Adrenal gland (tissue), 5 donors: ENCODE measurements around the gene PER1.

ENCODE experiments used
- CTCF ChIP-seq, 6 experiments: fragments of 450-650 bp in 4 of 6; fragments of 200-600 bp in 2 of 6; sonication (generic) in 1 of 6; IDR thresholded peaks; 1 replicate in 5 of 6; 2 replicates in 1 of 6; pipeline versions ENCODE4 v1.5.1 to v1.8.0; 2016 to 2021; ENCODE audit warnings: antibody characterized with exemption in 6 of 6, mild to moderate bottlenecking in 2 of 6, moderate library complexity in 1 of 6
- POLR2A ChIP-seq, 2 donors: fragments of 450-650 bp; IDR thresholded peaks; one replicate each; pipeline ENCODE4 v1.6.1; 2017; ENCODE audit warnings: antibody characterized with exemption in 2 of 2, mild to moderate bottlenecking in 2 of 2, moderate library complexity in 1 of 2
- donor health status: DM: no; HTN: no; CAD: no.

DNA sequence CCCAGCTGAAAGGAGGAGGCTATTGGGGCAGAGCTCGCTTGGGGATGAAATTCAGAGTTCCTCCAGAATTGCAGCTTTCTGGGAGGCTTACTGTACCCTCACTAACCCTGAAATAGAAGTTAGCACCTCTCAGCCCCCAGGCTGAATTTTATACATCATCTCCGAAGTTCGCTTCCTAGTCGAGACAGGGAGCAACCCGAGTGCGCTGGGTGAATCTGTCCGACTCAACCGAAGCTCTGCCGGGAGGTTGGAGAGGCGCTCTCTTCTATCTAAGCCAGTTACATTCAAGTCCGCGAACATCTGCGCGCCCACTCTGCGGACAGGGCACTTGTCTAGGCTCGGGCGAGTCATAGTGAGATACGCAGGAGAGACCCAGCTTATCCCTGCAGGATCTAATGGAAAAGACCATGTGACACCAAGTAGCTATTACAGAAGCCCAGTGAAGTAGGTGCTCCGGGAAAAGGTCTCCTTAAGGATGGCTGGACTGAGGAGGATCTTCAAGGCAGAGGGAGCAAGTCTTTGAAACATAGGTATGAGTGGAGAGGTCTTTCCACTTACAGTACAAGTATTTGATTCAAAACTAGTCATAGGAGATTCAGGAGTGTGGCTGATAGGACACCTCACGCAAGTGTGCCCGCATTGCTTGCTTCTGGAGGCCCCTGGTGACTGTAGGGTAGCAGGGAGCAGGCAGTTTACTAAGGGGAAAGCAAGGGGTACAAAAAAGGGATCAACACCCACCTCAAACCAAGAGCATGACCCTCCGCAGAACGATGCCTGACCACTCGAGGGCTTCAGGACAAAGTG is 27.7 kb downstream of the PER1 start:
- TF ChIP-seq CTCF (IDR thresholded peaks at IDR 0.05) (no peak), POLR2A (IDR thresholded peaks at IDR 0.05) (no peak)
